Right forelimb (tissue), 1 donor: ENCODE results near the gene LTN1.
"Not testable (repeated sequence)": the region's sequence is repeated elsewhere in the genome, so short reads cannot be mapped to it uniquely, and the experiment has no call there.

Experiments used
- DNase-seq: peaks from one replicate; pipeline ENCODE4 v3.0.0-alpha.2; 2018

LTN1 gene

DNA sequence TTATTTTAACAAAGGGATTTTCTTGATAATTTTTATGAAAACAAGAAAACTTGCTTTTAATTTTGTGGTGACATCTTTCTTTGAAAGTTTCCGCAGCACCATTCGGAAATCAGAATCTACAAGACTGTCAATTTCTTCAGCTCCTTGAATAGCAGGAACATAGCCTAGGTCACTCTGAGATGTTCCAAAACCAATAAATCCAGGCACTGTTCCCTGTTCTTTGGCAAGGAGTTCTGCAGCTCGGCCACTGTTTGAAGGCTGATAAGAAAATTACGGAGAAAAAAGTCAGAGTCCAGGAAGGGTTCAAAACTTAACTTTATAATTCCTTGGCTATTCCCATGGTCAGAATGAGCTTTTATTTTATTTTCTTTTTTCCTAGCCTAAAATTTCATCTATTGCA, 6.0 kb downstream of the LTN1 start:
- DNase-seq = no peak

DNA sequence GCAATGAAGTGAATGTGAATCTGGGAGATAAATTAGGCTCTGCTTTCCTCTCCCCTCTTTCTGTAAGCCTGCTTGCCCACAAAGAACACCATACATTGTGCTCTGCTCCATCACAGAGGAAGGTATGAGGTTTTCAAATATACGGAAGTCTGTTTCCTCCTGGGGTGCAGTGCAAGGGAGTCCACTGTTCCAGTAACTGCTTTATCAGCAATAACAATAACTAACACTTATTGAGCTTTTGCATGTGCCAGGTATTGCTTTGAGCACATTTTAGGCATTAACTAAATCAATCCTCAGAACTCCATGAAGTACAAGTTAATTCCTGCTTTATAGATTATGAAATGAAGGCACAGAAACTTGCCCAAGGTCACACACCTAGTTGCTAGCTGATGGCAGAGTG, 10.0 kb downstream of the LTN1 start:
- no peak for DNase-seq

DNA sequence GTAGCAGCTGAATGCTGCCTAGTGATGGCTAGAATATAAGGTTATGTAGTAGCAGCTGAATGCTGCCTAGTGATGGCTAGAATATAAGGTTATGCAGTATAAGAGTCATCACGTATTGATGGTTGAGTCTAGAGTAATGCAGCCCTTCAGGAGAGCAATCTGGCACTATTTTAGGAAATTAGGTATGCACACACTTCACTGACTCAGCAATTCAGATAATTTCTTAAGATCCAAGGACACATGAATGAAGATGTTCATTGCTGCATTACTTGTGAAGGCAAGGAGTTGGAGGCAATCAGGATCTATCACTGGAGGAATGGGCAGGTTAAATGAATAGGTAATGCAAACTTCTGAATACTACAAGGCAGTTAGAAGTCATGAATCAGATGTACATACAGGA, 13.6 kb downstream of the LTN1 start:
- DNase-seq = no peak

DNA sequence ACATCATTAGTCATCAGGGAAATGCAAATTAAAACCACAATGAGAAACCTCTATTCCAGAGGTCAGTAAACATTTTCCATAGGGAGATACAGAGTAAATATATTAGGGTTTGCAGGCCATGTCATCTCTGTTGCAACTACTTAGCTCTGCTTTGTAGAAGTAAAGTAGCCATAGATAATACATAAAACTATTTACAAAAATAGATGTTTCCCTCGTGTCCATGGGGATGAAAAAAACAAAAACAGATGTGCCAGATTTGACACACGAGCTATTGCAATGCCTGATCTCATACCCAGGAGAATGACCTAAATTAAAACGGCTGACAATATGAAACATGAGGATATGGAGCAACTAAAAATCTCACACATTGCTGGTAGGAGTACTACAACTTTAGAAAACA, 17.3 kb downstream of the LTN1 start:
- no peak for DNase-seq

DNA sequence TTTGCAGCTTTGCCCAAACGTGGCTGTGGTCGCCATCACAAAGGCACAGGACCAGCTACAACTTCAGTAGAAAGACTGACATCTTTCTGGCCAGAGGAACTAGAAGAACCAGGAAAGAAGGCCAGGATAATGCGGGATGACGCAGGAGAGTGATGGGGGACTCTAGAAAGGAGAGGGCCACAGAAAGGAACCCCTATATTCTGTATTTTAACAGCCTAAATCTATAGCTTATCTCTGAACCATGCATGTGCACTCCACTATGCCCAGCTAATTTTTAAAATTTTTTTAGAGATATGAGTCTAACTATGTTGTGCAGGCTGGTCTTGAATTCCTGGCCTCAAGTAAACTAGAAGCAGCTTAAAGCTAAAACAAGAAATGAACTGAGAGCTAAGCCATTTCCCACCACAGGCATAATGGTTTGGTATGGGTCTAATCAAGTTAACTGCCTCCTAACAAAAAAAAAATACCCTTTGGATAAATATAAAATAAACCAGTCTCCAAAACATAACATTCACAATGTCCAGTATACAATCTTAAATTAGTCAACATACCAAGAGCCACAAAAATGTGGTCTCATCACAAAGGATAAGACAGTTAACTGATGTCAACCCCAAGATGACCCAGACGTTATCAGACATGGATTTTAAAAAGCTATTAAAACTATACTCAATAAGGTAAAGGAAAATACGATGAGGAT, 18.0 kb downstream of the LTN1 start:
- DNase-seq = no peak

DNA sequence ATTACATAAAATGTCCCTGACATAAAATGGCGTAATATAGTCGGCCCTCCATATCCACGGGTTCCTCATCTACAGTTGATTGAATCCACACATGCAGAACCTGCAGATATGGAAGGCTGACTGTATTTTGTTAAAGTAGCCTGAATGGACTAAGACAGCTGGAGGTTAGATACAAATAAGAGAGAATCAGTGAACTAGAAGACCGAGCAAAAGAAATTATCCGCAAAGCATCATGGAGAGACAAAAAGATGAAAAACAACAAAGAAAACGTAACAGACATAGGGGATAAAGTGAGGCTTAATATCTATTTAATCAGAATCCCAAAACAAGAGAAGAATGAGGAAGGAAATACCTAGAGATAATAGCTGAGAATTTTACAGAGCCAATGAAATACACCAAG, 20.3 kb downstream of the LTN1 start:
- no peak for DNase-seq

DNA sequence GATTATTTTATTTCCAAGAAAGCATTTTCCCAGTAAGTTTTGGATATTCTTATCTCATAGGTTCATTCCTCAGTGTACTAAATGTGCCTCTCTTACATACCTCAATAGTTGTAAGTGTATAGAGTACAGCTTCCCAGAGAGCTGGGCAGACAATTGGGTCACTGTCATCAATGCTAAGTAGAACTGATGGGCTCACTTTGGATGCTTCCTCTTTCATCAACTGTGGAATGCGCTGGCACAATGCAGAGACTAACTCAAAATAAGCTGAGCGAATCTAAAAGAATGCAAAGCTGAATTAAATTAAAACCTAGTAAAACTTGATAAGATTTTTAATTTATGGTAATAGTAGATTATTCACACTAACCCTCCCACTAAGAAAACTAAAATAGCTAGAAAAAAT, 21.5 kb downstream of the LTN1 start:
- no peak for DNase-seq

DNA sequence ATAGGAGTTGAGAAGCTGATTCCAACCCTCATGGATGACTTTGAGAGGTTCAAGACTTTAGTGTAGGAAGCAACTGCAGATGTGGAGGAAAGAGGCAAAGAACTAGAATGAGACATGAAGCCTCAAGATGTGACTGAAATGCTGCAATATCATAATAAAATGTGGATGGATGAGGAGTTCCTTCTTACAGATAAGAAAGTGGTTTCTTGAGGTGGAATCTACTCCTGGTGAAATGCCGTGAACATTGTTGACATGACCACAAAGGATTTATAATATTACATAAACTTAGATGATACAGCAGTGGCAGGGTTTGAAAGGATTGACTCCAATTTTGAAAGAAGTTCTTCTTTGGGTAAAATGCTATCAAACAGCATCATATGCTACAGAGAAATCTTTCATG, 28.8 kb downstream of the LTN1 start:
- DNase-seq = no peak

DNA sequence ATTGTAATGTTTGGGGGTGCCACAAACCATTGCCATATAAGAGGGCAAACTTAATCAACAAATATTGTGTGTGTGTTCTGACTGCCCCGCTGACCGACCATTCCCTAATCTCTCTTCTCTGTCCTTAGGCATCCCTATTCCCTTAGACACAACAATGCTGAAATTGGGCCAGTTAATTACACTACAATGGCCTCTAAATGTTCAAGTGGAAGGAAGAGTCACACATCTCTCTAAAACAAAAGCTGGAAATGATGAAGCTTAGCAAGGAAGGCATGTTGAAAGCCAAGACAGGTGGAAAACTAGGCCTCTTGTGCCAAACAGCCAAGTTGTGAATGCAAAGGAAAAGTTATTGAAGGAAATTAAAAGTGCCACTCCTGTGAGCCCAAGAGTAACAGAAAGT, 30.2 kb downstream of the LTN1 start:
- DNase-seq = no peak

DNA sequence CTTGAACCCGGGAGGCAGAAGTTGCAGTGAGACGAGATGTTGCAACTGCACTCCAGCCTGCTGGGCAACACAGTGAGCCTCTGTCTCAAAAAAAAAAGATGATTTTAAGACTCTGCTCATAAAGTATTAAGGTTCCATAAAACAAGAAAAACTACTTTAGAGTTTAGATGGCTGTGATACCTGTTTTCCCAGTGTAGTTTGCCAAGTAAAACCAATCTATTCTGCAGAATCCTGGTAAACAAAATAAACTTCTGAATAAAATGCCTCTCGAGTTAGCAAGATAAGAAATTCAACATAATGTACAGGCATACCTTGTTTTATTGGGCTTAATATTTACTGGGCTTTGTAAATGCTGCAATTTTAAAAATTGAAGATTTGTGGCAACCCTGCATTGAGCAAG, 30.8 kb downstream of the LTN1 start:
- DNase-seq = no peak

DNA sequence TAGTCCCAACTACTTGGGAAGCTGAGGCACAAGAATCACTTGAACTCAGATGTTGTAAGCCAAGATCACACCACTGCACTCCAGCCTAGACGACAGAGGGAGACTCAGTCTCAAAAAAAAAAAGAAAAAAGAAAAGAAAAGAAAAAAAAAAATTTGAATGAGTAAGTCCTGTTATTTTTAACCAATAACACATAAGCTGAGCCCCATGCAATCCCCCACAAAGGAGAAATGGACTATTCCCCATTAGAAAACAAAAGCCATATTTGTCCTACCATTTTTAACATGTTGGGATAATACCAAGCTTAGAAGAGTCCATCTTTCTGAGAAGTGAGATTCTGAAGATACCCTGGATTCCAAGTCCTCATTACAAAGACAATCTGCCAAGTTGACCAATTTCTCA, 32.4 kb downstream of the LTN1 start:
- DNase-seq = no peak

DNA sequence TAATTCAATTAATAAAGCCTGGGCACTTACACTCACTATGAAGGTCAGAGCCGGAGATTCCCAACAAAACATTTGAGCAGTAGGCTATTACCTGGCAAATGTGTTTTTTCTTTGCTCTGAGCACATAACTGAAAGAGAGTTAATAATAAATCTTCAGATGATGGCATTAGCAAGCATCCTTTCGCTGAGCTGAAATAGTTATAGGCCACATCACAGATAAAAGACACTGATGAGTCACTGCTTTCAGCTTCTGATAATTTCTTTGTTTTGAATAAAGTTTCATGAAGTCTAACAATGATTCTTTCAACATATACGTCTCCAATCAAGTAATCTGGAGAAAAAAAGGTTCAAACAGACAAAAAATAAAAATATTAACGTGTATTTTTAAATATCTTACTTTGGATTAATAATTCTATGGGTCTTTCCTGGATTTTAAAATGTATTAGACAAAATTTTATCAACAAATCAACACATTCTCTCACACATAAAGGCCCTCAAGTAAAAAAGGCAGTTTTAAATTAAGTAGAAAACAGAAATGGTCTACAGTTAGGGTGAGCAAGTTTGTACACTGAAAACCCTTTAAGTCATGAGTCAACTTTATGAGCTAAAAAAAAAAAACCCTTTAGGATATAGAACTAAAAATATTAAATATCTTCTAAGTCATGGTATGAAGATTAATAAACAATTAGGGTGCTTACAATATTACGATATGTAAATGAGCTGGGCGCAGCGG, 33.1 kb downstream of the LTN1 start:
- no peak for DNase-seq

DNA sequence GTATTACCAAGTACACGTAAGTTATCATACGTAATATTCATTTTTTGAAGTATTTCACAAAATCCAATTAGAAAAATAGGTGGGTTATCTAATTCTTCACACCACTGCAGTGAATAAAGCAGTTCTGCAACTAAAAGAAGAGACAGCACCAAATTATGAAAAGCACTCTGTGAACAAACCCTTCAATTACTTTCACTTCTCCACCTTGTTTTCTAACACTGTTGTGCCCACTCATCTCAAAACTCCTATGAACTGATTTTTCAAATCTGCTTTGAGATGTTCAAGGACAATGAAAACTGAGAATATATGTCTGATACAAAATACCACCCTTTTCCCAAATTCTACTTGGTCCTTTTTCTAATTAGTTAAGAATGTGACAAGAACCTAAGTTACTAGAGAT, 39.4 kb downstream of the LTN1 start:
- DNase-seq = no peak

DNA sequence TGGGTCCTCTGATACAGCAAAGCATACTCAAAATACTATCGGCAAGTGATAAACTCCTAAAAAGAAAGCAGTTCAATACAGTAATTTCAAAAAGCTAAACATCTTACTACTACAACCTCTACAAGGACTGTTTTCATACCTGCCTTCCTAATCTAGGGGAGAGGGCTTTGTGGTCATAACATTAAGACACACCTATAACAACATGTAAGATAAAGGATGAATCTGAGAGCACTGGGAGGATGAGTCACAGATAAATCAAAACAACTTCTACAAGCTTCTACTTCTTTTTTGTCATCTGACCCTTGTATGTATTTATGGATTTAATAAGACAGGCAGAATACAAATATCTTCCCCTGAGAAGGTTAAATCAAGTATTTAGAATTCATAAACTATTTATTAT, 40.0 kb downstream of the LTN1 start:
- no peak for DNase-seq

DNA sequence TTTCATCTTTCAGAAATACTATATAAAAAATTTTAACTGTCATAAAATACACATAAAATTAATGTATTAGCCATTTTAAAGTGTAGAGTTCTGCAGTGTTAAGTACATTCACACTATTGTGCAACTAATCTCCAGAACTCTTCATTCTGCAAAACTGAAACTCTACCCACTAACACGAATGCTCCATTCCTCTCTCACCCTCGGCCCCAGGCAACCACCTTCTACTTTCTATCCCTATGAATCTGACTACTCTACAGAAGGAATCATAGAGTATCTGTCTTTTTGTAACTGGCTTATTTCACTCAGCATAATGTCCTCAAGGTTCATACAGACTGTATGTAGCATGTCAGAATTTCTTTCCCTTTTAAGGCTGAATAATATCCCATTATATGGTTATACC, 43.4 kb downstream of the LTN1 start:
- DNase-seq = no peak

DNA sequence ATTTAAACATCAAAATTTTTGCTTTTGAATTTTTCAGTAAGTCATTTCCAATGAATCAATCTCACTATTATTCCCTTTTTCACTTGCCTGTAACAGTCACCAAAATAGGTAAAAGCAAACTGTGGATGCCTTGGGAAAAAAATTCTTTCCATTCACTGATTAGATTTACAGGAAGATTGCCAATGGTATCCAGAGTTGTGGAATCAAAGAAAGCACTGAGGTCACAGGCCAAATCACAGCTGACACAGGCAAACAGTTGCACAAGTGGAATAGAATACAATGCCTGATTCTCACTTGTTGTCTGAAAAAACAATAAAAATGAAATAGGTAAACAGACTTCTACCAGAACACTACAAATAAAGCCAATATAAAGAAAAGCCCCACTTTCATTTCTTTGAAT, 48.4 kb downstream of the LTN1 start:
- no peak for DNase-seq

DNA sequence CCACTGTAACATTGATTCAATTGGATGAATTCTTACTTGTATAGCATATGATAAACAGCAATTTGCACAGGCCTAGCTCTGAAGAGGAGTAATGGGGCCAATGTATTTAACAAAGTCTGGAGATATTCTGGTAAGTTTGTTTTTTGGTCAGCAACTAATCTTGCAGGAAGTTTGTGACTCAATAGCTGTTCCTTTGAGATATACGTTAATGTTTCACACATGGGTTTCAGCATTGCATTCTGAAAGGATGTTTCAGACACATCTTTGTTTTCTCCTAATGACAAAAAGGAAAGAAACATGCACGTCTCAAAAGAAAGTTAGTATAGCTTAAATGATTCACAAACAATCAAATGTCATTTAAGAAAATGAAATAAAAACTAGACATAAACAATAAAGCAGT, 49.0 kb downstream of the LTN1 start:
- no peak for DNase-seq

DNA sequence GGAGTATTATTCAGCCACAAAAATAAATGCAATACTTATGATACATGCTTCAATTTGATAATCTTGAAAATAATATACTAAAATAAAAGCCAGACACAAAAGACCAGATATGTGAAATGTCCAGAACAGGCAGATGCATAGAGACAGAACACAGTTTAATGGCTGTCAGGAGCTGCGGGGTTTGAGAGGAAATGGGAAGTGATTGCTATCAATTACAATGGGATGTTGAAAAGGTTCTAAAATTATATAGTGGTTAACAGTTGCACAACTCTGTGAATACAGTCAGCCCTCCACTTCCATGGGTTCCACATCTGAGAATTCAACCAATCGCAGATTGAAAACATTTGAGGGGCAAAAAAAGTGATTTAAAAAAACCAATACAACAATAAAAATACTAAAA, 54.0 kb downstream of the LTN1 start:
- DNase-seq = no peak

DNA sequence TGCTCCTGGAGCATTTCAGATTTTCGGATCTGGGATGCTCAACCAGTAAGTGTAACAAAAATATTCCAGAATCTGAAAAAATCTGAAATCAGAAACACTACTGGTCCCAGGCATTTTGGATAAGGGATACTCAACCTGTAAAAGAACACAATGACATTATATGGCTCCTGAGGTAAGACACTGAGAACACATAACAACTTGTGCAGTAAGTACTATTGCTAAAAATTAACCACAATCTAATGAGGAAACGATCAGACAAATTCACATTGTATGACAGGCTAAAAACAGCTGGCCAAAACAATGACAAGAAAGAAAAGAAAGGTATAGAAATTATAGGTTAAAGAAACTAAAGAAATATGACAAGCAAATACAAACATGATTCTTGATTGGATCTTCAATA, 54.9 kb downstream of the LTN1 start:
- no peak for DNase-seq

DNA sequence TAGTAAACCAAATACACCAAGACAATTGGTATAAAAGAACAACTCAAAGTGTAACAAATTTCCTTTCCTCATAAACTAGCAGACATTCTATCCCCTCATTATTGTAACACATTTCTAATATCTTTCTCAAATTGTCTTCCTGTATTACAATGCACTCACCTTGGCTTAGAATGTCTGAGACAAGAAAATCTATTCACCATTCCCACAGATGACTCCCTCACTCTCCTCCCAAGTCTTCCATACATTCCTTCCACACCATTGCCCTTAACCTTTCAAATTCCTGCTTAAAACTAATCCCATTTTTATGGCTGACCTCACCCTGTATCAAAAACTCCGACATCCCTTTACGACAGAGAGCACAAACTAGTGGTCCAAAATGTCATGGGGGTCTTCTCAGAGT, 56.0 kb downstream of the LTN1 start:
- DNase-seq = no peak

DNA sequence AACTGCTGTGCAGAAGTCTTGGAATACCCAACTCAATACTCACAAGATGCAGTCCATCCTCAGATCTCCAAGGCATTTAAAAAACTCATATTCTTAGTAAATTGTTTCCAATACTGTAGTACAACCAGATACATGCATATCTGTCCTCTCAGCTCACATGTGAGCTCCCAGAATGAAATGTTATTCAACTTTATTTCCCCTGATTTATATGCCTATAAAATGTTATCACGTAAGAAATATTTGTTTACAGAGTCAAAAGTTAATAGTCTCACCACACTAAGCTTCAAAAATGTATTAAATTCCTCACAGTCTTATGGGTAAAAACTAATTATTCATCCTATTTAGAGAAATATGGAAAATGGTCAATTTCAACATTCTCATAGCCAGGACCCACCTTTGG, 56.6 kb downstream of the LTN1 start:
- DNase-seq = no peak

DNA sequence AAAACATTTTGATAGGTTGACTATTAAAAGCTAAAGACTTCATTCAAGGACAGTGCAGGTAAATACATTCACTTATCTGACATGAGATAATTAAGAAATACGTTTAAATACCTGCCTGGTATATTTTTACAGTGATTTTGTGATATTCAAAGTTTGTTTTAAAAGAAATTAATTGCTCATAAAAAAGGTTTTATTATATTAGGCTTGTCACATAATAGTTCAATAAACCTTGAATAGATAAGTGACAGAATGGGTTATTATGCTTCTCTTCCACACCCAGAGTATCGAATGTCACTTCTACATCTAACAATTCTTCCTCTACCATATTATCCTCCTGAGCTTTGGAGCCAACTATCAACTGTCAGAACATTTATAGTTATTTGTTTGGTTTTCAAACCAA, 60.0 kb downstream of the LTN1 start:
- DNase-seq = no peak

DNA sequence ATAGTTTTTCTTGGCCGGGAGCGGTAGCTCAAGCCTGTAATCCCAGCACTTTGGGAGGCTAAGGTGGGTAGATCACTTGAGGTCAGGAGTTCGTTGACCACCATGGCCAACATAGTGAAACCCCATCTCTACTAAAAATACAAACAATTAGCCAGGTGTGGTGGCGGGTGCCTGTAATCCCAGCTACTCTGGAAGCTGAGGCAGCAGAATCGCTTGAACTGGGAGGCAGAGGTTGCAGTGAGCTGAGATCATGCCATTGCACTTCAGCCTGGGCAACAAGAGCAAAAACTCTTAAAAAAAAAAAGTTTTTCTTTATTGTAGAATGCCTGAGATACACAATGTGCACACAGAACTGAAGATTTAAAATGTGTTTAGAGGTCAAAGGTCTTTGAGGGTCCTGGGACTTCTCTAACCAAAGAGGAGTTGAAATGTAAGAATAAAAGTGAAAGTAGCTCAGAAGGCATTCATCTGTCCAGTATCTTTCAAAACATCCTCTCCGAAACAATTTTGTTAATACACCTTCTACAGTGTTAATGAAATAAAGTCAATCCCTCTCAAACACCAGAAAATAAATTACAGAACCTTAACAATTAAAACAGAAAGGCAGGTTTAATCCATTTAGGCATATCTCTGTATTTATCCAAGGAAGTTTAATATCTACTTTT, 60.8 kb downstream of the LTN1 start:
- DNase-seq = not testable (repeated sequence)
